ENCODE results near the gene CTNND2. TPM values are rescaled to one million over a fixed set of nuclear protein-coding genes. Genes with fewer than 3 reads are reported as not detected.
"Not testable (repeated sequence)": the region's sequence is repeated elsewhere in the genome, so short reads cannot be mapped to it uniquely, and the experiment has no call there.

Gene CTNND2
- total RNA-seq, 2 experiments from 2014 or later, result not detected

DNA sequence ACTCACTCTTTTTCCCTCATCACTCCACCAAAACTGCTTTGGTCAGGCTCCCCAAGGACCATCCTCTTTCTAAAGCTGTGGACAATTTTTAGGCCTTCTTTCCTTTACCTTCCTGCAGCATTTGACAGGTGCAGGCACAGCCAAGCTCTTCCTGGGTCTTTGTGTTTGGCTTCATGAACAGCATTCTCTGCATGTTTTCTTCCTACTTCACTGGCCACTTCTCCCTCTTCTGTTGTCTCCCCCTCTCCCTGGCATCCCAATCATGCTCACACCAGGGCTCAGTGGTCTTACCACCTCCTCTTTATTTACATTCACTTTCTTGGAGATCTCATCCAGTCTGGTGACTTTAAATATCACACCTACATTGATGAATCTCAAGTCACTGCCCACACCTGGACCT, 51.1 kb downstream of the CTNND2 start:
- intact Hi-C loops (cut with micrococcal nuclease), result no loop called here
- Mint-ChIP-seq H3K9me3 (no peaks in the 10 kb centered on the region), H3K27ac (no peak overlapping the region), H3K4me3 (no peak overlapping the region), H3K4me1 (ENCODE audit: low read depth) (no peaks in the 10 kb centered on the region), H3K27me3 (ENCODE audit: low read depth) (no peaks in the 10 kb centered on the region), H3K36me3 (ENCODE audit: low read depth) (no peaks in the 10 kb centered on the region)
- CTCF ChIA-PET, result no interaction called here
- no peak for DNase-seq

GRCh38 chr5:11852717-11853087, 51.5 kb downstream of the CTNND2 start:
- H3K36me3 Mint-ChIP-seq (ENCODE audit: low read depth), result no peaks in the 10 kb centered on the region
- intact Hi-C loops (cut with micrococcal nuclease), result no loop called here
- no peak for DNase-seq
- H3K4me3 Mint-ChIP-seq, result no peak overlapping the region
- no peaks in the 10 kb centered on the region for H3K9me3 Mint-ChIP-seq
- H3K27ac Mint-ChIP-seq, result no peak overlapping the region
- no peaks in the 10 kb centered on the region for H3K4me1 Mint-ChIP-seq (ENCODE audit: low read depth)
- CTCF ChIA-PET, result no interaction called here
- H3K27me3 Mint-ChIP-seq (ENCODE audit: low read depth), result no peaks in the 10 kb centered on the region

DNA sequence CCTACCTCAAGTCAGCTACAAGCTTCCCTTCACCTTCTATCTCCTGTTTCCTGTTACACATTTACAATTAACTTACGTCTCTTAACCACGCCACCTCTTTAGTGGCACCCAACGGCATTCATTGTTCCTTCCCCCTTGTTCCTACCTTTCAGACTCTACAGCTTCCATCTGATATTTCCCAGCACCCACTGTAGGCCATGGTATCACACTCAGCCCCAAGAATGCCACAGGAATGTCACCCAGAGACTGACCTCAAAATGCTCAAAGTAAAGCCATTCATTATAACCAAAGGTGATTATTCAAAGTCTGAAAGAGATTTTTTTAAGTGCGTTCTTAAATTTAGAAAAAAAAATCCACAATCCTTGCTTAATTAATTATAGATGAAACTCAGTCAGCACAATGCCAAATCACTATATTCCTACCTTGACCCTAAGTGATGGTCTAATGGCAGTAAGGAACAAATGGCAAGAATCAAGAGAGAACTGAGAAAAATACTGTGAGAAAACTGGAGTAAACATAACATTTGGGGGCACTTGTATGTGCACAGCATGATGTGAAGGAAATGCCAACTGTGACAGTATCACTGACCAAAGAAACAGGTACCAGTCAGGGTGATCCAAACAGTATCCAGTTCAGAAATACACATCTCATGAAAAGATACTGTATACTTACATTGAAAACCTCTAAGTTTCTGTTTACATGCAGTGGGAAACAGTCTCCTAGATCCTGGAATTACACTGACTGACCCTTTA, 52.1 kb downstream of the CTNND2 start:
- intact Hi-C loops (cut with micrococcal nuclease), result no loop called here
- no peaks in the 10 kb centered on the region for H3K4me1 Mint-ChIP-seq (ENCODE audit: low read depth)
- H3K4me3 Mint-ChIP-seq, result no peak overlapping the region

GRCh38 chr5:11851416-11851815, 52.8 kb downstream of the CTNND2 start:
- no peak overlapping the region for H3K27ac Mint-ChIP-seq

More for the DNA sequence above, 52.1 kb downstream of the CTNND2 start:
- DNase-seq, result no peak
- Mint-ChIP-seq H3K9me3 (no peaks in the 10 kb centered on the region), H3K27ac (no peak overlapping the region), H3K36me3 (ENCODE audit: low read depth) (no peaks in the 10 kb centered on the region), H3K27me3 (ENCODE audit: low read depth) (no peaks in the 10 kb centered on the region)
- CTCF ChIA-PET, result no interaction called here

GRCh38 chr5:11828566-11828965, 75.7 kb downstream of the CTNND2 start:
- H3K4me1 Mint-ChIP-seq (ENCODE audit: low read depth); DNase-seq; H3K36me3 Mint-ChIP-seq (ENCODE audit: low read depth); H3K27ac Mint-ChIP-seq; intact Hi-C loops (cut with micrococcal nuclease); H3K27me3 Mint-ChIP-seq (ENCODE audit: low read depth); H3K4me3 Mint-ChIP-seq; CTCF ChIA-PET: not testable (repeated sequence)
- H3K9me3 Mint-ChIP-seq, result peaks cover 22% of the 10 kb centered on the region

More at GRCh38 chr5:11851416-11851815, 52.8 kb downstream of the CTNND2 start:
- CTCF ChIA-PET, result no interaction called here
- H3K36me3 Mint-ChIP-seq (ENCODE audit: low read depth), result no peaks in the 10 kb centered on the region
- no peaks in the 10 kb centered on the region for H3K4me1 Mint-ChIP-seq (ENCODE audit: low read depth)
- no peak for DNase-seq
- H3K4me3 Mint-ChIP-seq, result no peak overlapping the region
- intact Hi-C loops (cut with micrococcal nuclease), result no loop called here
- H3K27me3 Mint-ChIP-seq (ENCODE audit: low read depth), result no peaks in the 10 kb centered on the region
- H3K9me3 Mint-ChIP-seq, result no peaks in the 10 kb centered on the region

GRCh38 chr5:11822598-11822997, 81.6 kb downstream of the CTNND2 start:
- CTCF ChIA-PET, result no interaction called here

GRCh38 chr5:11815916-11816315, 88.3 kb downstream of the CTNND2 start:
- CTCF ChIA-PET, result no interaction called here
- H3K36me3 Mint-ChIP-seq (ENCODE audit: low read depth), result no peaks in the 10 kb centered on the region
- H3K4me3 Mint-ChIP-seq, result no peak overlapping the region
- no peaks in the 10 kb centered on the region for H3K27me3 Mint-ChIP-seq (ENCODE audit: low read depth)
- H3K27ac Mint-ChIP-seq, result no peak overlapping the region
- H3K9me3 Mint-ChIP-seq, result no peaks in the 10 kb centered on the region
- H3K4me1 Mint-ChIP-seq (ENCODE audit: low read depth), result no peaks in the 10 kb centered on the region
- no peak for DNase-seq
- intact Hi-C loops (cut with micrococcal nuclease), result no loop called here

More at GRCh38 chr5:11822598-11822997, 81.6 kb downstream of the CTNND2 start:
- no peaks in the 10 kb centered on the region for H3K27me3 Mint-ChIP-seq (ENCODE audit: low read depth)
- intact Hi-C loops (cut with micrococcal nuclease), result no loop called here
- no peak for DNase-seq
- no peak overlapping the region for H3K4me3 Mint-ChIP-seq
- no peaks in the 10 kb centered on the region for H3K36me3 Mint-ChIP-seq (ENCODE audit: low read depth)
- no peak overlapping the region for H3K27ac Mint-ChIP-seq
- H3K4me1 Mint-ChIP-seq (ENCODE audit: low read depth), result no peaks in the 10 kb centered on the region
- peaks cover 8% of the 10 kb centered on the region for H3K9me3 Mint-ChIP-seq

DNA sequence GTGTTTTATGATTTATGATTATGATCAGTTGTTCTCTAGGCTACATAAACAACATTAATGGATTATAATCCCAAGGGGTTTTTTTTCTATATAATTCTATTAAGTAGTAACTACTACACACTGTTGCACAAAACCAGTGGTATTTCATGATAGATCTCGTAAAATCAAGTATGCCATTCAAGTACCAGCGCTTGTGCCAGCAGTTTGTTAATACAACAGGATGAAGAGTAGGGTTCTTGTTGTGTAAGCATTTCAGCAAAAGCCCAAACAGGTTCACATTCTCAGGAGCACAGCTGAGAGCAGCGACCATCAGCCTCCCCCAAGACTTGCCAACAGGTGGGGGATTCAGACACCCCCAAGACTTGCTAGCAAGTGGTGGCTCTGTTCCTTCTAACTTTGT, 88.8 kb downstream of the CTNND2 start:
- Mint-ChIP-seq H3K9me3 (no peaks in the 10 kb centered on the region), H3K4me1 (ENCODE audit: low read depth) (no peaks in the 10 kb centered on the region), H3K4me3 (no peak overlapping the region), H3K27me3 (ENCODE audit: low read depth) (no peaks in the 10 kb centered on the region), H3K27ac (no peak overlapping the region), H3K36me3 (ENCODE audit: low read depth) (no peaks in the 10 kb centered on the region)
- no peak for DNase-seq
- intact Hi-C loops (cut with micrococcal nuclease), result no loop called here
- CTCF ChIA-PET, result no interaction called here

GRCh38 chr5:11814373-11814772, 89.9 kb downstream of the CTNND2 start:
- Mint-ChIP-seq H3K27ac (no peak overlapping the region), H3K36me3 (ENCODE audit: low read depth) (no peaks in the 10 kb centered on the region), H3K4me3 (no peak overlapping the region), H3K4me1 (ENCODE audit: low read depth) (no peaks in the 10 kb centered on the region), H3K27me3 (ENCODE audit: low read depth) (no peaks in the 10 kb centered on the region), H3K9me3 (no peaks in the 10 kb centered on the region)
- no peak for DNase-seq
- CTCF ChIA-PET, result no interaction called here
- intact Hi-C loops (cut with micrococcal nuclease), result no loop called here

GRCh38 chr5:11809407-11809806, 94.8 kb downstream of the CTNND2 start:
- intact Hi-C loops (cut with micrococcal nuclease), result no loop called here
- H3K27ac Mint-ChIP-seq, result no peak overlapping the region
- no peak overlapping the region for H3K4me3 Mint-ChIP-seq
- no peak for DNase-seq
- CTCF ChIA-PET, result no interaction called here
- no peaks in the 10 kb centered on the region for H3K9me3 Mint-ChIP-seq
- no peaks in the 10 kb centered on the region for H3K27me3 Mint-ChIP-seq (ENCODE audit: low read depth)
- no peaks in the 10 kb centered on the region for H3K36me3 Mint-ChIP-seq (ENCODE audit: low read depth)
- no peaks in the 10 kb centered on the region for H3K4me1 Mint-ChIP-seq (ENCODE audit: low read depth)

DNA sequence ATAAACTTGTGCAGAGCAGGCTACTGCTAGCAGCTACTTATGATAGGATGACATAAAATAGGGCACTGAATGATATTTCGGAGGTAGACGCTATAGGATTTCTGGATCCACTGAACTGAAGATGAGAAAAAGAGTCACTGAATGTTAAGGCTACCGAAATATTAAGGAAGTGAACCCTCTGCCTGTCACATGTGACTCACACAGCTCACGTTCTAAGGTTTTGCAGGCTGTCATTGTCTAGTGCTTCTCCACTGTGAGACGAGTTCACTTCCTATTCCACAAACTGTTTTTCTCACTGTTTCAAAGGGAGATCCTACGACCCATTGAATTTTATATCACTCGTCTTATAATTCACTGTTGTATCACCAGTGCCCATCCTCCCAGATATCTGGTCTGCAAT, 100.8 kb downstream of the CTNND2 start:
- Mint-ChIP-seq H3K27me3 (ENCODE audit: low read depth) (peaks cover 1% of the 10 kb centered on the region), H3K4me3 (no peak overlapping the region), H3K4me1 (ENCODE audit: low read depth) (no peaks in the 10 kb centered on the region), H3K36me3 (ENCODE audit: low read depth) (no peaks in the 10 kb centered on the region), H3K9me3 (no peaks in the 10 kb centered on the region), H3K27ac (no peak overlapping the region)
- CTCF ChIA-PET, result no interaction called here
- intact Hi-C loops (cut with micrococcal nuclease), result no loop called here
- DNase-seq, result no peak

GRCh38 chr5:11801061-11801460, 103.2 kb downstream of the CTNND2 start:
- DNase-seq, result no peak
- CTCF ChIA-PET, result no interaction called here
- H3K27me3 Mint-ChIP-seq (ENCODE audit: low read depth), result peaks cover 1% of the 10 kb centered on the region
- no peaks in the 10 kb centered on the region for H3K4me1 Mint-ChIP-seq (ENCODE audit: low read depth)
- H3K4me3 Mint-ChIP-seq, result no peak overlapping the region
- H3K27ac Mint-ChIP-seq, result no peak overlapping the region
- H3K36me3 Mint-ChIP-seq (ENCODE audit: low read depth), result no peaks in the 10 kb centered on the region
- H3K9me3 Mint-ChIP-seq, result no peaks in the 10 kb centered on the region
- intact Hi-C loops (cut with micrococcal nuclease), result no loop called here

DNA sequence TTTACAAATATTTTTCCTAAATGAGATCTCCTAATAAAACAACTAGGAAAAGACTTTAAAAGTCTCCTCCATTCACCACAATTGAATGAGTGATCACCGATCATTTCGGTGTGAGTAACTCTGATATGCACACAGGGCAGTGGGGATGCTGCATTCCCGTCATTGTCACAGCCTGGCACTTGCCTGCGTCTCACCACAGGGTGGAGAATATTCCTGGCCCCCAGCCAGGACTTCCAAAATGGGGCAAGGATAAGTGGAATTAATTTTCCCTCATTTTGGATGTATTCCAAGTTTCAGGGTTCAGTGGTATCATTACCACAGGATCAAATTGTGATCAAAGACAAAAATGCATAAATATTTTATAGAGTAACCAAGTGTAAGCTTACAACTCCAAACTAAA, 107.1 kb downstream of the CTNND2 start:
- H3K36me3 Mint-ChIP-seq (ENCODE audit: low read depth), result no peaks in the 10 kb centered on the region
- CTCF ChIA-PET, result no interaction called here
- H3K4me3 Mint-ChIP-seq, result no peak overlapping the region
- no peaks in the 10 kb centered on the region for H3K4me1 Mint-ChIP-seq (ENCODE audit: low read depth)
- peaks cover 8% of the 10 kb centered on the region for H3K9me3 Mint-ChIP-seq
- intact Hi-C loops (cut with micrococcal nuclease), result no loop called here
- no peak for DNase-seq
- H3K27me3 Mint-ChIP-seq (ENCODE audit: low read depth), result peaks cover 1% of the 10 kb centered on the region
- no peak overlapping the region for H3K27ac Mint-ChIP-seq
